Immature natural killer cell (primary cell): ENCODE measurements around the gene TUBB4A. TPM values are rescaled to one million over a fixed set of nuclear protein-coding genes. Genes with fewer than 3 reads are reported as not detected.

ENCODE experiments used
- DNase-seq, 3 donors: peaks; one replicate each; pipeline ENCODE4 v3.0.0; 2022; ENCODE audit warnings: mixed read lengths in 1 of 3
- H3K27ac Mint-ChIP-seq, 6 donors: one replicate each; pipeline ENCODE4 v1.8.0; 2020; ENCODE audit warnings: mixed read lengths in 6 of 6, mild to moderate bottlenecking in 5 of 6, inconsistent platforms in 4 of 6, moderate library complexity in 3 of 6
- H3K27me3 Mint-ChIP-seq, 3 donors: one replicate each; pipeline ENCODE4 v1.8.0; 2020 to 2021; ENCODE audit warnings: low read depth in 3 of 3, mild to moderate bottlenecking in 3 of 3, mixed read lengths in 3 of 3, moderate library complexity in 3 of 3, inconsistent platforms in 1 of 3
- H3K36me3 Mint-ChIP-seq, 3 donors: one replicate each; pipeline ENCODE4 v1.8.0; 2020; ENCODE audit warnings: mixed read lengths in 3 of 3, inconsistent platforms in 2 of 3, mild to moderate bottlenecking in 2 of 3
- H3K4me1 Mint-ChIP-seq, 2 donors: one replicate each; pipeline ENCODE4 v1.8.0; 2020; ENCODE audit warnings: inconsistent platforms in 2 of 2, mild to moderate bottlenecking in 2 of 2, mixed read lengths in 2 of 2, moderate library complexity in 1 of 2
- H3K4me3 Mint-ChIP-seq, 5 donors: one replicate each; pipeline ENCODE4 v1.8.0; 2020; ENCODE audit warnings: mild to moderate bottlenecking in 5 of 5, mixed read lengths in 5 of 5, inconsistent platforms in 3 of 5, moderate library complexity in 3 of 5
- H3K9me3 Mint-ChIP-seq, 6 donors: one replicate each; pipeline ENCODE4 v1.8.0; 2020; ENCODE audit warnings: mild to moderate bottlenecking in 6 of 6, mixed read lengths in 6 of 6, inconsistent platforms in 4 of 6, moderate library complexity in 3 of 6
- polyA plus RNA-seq, 3 donors: library from polyadenylated mRNA; unstranded; fragments of 300-500 nt; fragmentation: Illumina TruSeq; gene quantifications; one replicate each; pipeline ENCODE4 v1.2.3, GENCODE V29; 2021

Gene TUBB4A
- polyA plus RNA-seq, 3 donors from 2014 or later: 0.86 to 3.0 (median 1.3) TPM

DNA sequence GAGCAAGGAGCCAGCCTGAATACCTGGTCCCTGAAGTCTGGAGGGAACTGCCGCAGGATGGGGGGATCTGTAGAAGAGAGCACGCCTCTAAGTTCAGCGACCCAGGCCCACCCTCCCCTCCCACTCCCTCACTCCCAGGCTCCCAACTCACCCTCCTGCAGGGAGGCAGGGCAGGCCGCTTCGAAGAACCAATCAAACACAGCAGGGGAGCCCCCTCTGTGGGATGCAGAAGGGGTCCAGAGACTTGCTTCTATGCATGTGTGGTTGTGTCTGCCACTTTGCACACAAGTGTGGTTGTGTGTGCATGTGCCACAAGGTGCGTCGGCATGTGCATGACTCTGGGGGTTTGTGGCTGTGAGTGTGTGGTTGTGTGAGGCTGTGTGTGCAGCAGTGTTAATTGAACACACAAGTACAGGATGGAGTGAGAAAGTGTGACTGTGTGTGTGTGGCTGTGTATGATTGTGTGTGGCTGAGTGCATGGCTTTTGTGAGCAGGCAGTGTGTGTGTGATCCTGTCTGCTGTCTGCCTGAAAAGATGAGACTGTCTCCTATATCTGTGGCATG lies 22.2 kb downstream of the TUBB4A start:
- H3K27me3 Mint-ChIP-seq: peaks cover 0 to 15% (median 4%) of the 10 kb centered on the region in 3 donors
- H3K36me3 Mint-ChIP-seq: peaks cover 0 to 9% (median 0%) of the 10 kb centered on the region in 3 donors
- H3K27ac Mint-ChIP-seq: peak overlapping the region; percentile 73 to 100 (median 99)

DNA sequence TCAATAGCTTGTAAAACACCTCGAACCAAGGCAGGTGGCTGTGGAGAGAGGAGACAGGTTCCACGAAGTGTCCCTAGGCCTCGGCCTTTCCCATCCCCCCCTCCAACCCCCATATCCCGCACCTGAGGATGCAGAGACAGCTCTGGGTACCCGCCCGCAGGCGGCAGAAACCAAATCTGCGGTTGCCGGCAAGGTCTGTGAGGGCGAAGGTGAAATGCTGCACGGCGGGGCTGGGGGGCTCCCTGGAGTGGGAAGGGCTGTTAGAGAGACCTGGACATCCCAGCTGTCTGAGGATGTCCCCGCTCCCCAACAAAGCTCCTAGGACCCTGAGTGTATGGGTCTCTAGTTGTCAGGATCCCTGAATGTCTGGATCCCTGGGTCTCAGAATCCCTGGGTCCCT lies 23.3 kb downstream of the TUBB4A start:
- DNase-seq: no peak
- Mint-ChIP-seq H3K4me1 (peaks cover 39 to 41% of the 10 kb centered on the region in 2 donors), H3K27me3 (peaks cover 0 to 13% (median 4%) of the 10 kb centered on the region in 3 donors), H3K4me3 (no peak overlapping the region), H3K9me3 (no peaks in the 10 kb centered on the region), H3K36me3 (peaks cover 0 to 15% (median 0%) of the 10 kb centered on the region in 3 donors), H3K27ac (peak overlapping the region in 1 of 6 donors; percentile 12)

More for the DNA sequence above, 22.2 kb downstream of the TUBB4A start:
- H3K4me1 Mint-ChIP-seq: peaks cover 42 to 43% of the 10 kb centered on the region in 2 donors
- peak overlapping the region; percentile 93 to 99 (median 98) for H3K4me3 Mint-ChIP-seq
- no peaks in the 10 kb centered on the region for H3K9me3 Mint-ChIP-seq
- DNase-seq: no peak

DNA sequence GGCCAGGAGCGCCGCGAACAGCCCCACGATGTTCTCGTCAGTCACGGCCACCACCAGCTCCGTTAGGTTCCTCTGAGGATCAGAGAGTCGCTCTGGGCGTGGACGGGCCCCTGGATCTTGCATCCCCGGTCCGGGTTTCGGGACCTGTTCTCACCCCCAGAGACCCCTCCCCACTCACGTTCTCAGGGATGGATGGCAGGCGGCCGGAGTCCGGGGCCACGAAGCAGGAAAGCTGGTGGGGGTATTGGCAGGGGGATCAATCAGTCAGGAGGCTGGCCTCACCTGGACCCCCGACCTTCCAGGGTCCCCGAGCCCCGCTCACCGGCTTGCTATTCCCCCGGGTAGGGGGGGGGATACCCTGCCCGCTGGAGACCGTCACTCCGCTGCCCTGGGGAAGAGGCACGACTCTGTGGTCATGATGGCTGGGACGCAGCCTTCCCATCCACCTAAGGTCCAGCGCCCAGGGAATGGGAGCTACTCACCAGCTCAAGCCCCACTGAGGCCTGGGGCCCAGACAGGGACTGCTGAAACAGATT lies 25.1 kb downstream of the TUBB4A start:
- Mint-ChIP-seq H3K27ac (no peak overlapping the region), H3K9me3 (no peaks in the 10 kb centered on the region), H3K36me3 (peaks cover 0 to 15% (median 0%) of the 10 kb centered on the region in 3 donors), H3K4me3 (no peak overlapping the region), H3K27me3 (peaks cover 0 to 9% (median 4%) of the 10 kb centered on the region in 3 donors), H3K4me1 (peaks cover 21 to 23% of the 10 kb centered on the region in 2 donors)
- no peak for DNase-seq

DNA sequence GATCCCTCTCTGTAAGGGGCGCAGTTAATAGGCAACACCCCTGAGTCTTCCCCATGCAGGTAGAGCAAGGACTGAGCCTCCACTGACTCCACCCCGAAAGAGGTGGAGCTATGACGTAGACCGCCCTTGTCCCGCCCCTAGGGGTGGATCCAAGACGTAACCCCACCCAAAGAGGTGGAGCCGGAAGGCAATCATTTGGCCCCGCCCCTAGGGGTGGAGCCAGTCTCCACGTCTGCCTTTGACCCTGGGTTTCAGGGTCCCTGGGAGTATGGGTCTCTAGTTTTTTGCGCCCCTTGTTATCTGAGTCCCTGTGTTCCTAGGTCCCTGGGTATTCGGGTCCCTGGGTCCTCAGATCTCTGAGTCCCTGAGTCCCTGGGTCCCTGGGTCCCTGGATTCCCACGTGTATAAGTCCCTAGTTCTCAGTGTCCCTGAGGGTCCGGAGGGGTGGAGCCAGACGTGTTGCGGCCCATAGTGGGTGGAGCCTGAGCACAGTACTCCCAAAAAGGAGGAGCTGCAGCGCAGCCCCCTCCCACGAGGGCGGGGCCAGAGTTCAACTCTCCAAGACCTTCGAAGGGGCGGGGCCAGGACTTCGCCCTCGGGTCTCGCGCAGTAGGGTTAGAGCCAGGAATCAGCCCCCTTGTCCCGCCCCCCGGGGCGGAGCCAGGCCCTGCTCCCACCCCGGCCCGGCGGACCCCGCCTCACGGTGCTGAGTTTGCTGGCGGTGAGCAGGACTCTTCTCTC lies 25.8 kb downstream of the TUBB4A start:
- H3K4me1 Mint-ChIP-seq: peaks cover 16% of the 10 kb centered on the region in 2 donors
- H3K4me3 Mint-ChIP-seq: no peak overlapping the region
- H3K27ac Mint-ChIP-seq: peak overlapping the region in 3 of 6 donors; percentile 28 to 49 (median 32)
- peaks cover 0 to 4% (median 2%) of the 10 kb centered on the region in 3 donors for H3K27me3 Mint-ChIP-seq
- no peaks in the 10 kb centered on the region for H3K9me3 Mint-ChIP-seq
- peaks cover 0 to 15% (median 0%) of the 10 kb centered on the region in 3 donors for H3K36me3 Mint-ChIP-seq
- peak; percentile 66 to 71 (median 67) for DNase-seq

DNA sequence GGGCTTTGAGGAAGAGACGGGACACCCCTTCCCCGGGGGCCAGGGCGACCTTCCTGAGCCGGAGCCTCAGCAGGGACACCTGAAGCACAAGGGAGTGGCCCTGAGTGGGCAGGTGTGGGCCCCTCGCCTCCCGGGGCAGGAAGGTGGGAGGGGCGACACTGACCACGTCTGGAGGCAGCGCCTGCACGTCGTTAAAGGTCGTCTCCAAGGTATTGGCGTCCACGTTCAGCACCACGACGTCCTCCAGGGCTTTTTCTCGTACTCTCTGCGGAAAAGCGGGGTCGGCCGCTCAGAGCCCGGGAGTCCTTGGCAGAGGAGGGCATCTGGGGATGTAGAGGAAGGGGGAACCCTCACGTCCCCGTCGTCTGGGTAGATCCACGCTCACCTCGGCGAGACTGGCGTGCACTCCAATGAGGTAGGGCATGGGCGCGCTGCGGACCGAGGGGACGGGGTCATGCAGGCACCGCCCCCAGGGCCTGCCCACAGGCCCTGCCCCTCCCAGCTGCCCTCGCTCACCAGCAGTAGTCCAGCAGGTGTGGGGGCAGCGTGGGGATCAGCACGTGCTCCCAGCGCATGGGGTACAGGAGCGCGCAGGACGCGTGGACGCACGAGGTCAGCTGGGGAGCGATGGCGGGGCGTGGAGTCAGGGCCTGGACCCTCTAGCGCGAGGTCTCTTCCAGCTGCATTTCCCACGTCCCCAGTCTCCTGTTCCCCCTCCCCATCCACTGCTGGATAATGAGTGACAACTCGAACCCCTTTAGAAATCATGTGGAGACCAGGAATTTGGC lies 26.6 kb downstream of the TUBB4A start:
- peaks cover 8 to 9% of the 10 kb centered on the region in 2 donors for H3K4me1 Mint-ChIP-seq
- no peak overlapping the region for H3K4me3 Mint-ChIP-seq
- peak overlapping the region in 2 of 6 donors; percentile 28 to 32 for H3K27ac Mint-ChIP-seq
- H3K9me3 Mint-ChIP-seq: no peaks in the 10 kb centered on the region
- DNase-seq: no peak
- H3K36me3 Mint-ChIP-seq: peaks cover 0 to 15% (median 0%) of the 10 kb centered on the region in 3 donors
- peaks cover 0 to 2% (median 0%) of the 10 kb centered on the region in 3 donors for H3K27me3 Mint-ChIP-seq

DNA sequence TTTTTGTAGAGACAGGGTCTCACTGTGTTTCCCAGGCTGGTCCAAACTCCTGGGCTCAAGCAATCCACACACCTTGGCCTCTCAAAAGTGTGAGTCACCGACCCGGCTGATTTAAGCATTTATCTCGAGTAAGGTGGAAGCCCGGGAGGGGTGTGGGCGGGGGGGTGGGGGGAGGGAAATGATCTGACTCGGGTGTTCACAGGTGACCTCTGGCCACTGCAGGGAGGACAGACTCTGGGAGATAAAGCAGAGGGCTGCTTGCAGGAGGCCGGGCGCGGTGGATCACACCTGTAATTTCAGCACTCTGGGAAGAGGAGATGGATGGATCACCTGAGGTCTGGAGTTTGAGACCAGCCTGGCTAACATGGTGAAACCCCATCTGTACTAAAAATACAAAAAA lies 28.5 kb downstream of the TUBB4A start:
- Mint-ChIP-seq H3K9me3 (no peaks in the 10 kb centered on the region), H3K27me3 (peaks cover 0 to 1% (median 0%) of the 10 kb centered on the region in 3 donors), H3K4me3 (no peak overlapping the region), H3K27ac (peak overlapping the region in 1 of 6 donors; percentile 29), H3K4me1 (peaks cover 0 to 1% of the 10 kb centered on the region in 2 donors), H3K36me3 (peaks cover 0 to 14% (median 4%) of the 10 kb centered on the region in 3 donors)
- no peak for DNase-seq

DNA sequence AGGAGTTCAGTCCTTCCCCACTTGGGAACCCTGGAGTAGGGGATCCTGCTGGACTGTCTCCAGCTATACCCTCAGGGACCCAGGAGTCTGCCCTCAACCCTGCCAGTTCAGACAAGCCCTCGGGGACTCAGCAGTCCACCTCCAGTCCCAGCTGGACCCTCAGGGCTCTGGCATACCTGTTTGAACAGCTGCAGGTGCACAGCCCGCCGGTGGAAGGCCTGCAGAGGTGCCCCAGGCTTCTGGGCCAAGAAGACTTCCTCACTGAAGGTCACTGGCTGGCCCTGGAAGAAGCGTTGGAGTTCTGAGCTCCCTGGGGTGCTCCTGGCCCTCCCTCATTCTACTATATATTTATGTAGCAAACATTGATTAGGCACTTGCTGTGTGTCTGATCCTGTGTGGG lies 29.4 kb downstream of the TUBB4A start:
- H3K4me1 Mint-ChIP-seq: peaks cover 0 to 1% of the 10 kb centered on the region in 2 donors
- peaks cover 0 to 4% (median 0%) of the 10 kb centered on the region in 3 donors for H3K27me3 Mint-ChIP-seq
- H3K27ac Mint-ChIP-seq: no peak overlapping the region
- H3K4me3 Mint-ChIP-seq: no peak overlapping the region
- H3K36me3 Mint-ChIP-seq: peaks cover 0 to 18% (median 4%) of the 10 kb centered on the region in 3 donors
- no peaks in the 10 kb centered on the region for H3K9me3 Mint-ChIP-seq
- DNase-seq: no peak

DNA sequence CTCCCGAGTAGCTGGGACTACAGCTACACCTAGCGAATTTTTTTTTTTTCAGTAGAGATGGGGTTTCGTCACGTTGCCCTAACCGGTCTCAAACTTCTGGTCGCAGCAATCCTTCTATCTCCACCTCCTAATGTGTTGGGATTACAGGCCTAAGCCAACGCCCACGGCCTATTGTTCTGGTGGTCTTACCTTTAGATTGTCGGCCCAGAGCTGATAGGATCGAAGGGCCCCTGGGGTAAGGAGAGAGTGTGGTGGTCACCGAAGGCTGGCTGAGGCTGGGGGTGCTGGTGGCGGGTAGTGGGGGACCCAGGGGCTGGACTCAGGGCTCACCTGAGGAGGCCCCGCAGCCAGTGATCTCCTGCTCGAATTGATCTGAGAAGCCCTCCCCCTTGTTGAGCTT lies 31.0 kb downstream of the TUBB4A start:
- H3K9me3 Mint-ChIP-seq: no peaks in the 10 kb centered on the region
- H3K4me3 Mint-ChIP-seq: no peak overlapping the region
- no peak for DNase-seq
- H3K27ac Mint-ChIP-seq: peak overlapping the region in 1 of 6 donors; percentile 34
- peaks cover 4 to 16% (median 4%) of the 10 kb centered on the region in 3 donors for H3K36me3 Mint-ChIP-seq
- H3K4me1 Mint-ChIP-seq: peaks cover 0 to 1% of the 10 kb centered on the region in 2 donors
- H3K27me3 Mint-ChIP-seq: peaks cover 0 to 4% (median 0%) of the 10 kb centered on the region in 3 donors

DNA sequence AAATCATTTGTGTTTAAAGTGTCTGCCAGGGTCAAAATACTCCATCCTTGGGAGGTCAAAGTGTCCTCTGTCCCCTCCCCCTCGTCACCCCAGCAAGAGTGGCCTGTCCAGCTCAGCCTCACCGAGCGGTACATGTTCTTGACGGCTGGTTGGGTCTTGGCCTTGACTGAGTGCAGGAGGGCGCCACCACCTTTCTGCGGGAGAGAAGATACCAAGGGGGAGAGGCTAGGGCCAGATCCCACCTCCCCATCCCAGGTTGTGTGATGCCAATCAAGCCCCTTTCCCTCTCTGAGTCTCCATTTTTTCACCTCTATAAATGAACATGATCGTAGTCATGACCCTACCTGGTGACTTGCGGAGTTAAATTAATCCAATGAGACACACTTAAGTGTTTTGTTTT lies 31.9 kb downstream of the TUBB4A start:
- H3K9me3 Mint-ChIP-seq: no peaks in the 10 kb centered on the region
- peaks cover 4 to 13% (median 4%) of the 10 kb centered on the region in 3 donors for H3K36me3 Mint-ChIP-seq
- peaks cover 0 to 2% of the 10 kb centered on the region in 2 donors for H3K4me1 Mint-ChIP-seq
- no peak overlapping the region for H3K4me3 Mint-ChIP-seq
- DNase-seq: no peak
- peaks cover 0 to 4% (median 0%) of the 10 kb centered on the region in 3 donors for H3K27me3 Mint-ChIP-seq
- peak overlapping the region in 1 of 6 donors; percentile 57 for H3K27ac Mint-ChIP-seq

DNA sequence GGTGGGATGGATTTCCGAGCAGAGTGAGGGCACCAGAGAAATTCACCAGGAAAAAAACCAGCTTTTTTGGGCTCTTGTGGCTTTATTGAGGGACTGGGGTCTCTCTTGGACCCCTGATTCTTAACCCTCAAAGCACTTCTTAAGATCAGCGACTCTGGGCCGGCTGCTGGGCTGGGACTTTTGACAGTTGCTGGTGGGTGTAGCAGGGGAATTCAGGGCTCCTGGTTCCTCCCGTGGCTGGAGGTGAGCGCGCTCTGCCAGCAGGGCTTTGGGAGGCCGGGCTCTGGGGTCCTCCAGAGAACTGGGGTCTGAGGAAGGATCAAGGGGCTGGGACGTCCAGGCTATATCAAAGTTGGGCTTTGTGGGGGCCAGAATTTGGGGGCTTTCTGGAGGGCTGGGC lies 34.7 kb downstream of the TUBB4A start:
- peaks cover 4 to 7% (median 4%) of the 10 kb centered on the region in 3 donors for H3K36me3 Mint-ChIP-seq
- peak overlapping the region in 2 of 6 donors; percentile 35 to 39 for H3K27ac Mint-ChIP-seq

DNA sequence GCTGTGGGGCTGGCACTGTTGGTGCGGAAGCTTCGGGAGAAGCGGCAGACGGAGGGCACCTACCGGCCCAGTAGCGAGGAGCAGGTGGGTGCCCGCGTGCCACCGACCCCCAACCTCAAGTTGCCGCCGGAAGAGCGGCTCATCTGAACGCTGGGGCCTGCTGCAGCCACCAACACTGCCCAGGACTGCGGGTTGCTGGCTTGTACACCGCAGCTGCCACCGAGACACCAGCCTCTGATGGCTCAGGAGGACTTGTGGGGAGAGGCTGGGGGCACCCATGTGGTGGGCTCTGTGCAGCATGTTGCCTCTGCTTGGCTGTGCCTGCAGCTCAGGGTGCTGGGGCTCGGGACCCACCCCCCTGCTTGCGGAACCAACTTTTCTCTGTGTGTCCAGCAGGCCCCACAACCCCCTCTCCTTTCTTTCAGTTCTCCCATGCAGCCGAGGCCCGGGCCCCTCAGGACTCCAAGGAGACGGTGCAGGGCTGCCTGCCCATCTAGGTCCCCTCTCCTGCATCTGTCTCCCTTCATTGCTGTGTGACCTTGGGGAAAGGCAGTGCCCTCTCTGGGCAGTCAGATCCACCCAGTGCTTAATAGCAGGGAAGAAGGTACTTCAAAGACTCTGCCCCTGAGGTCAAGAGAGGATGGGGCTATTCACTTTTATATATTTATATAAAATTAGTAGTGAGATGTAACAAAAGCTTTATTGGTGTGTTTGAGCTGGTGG lies 35.4 kb downstream of the TUBB4A start:
- H3K36me3 Mint-ChIP-seq: peaks cover 4 to 7% (median 4%) of the 10 kb centered on the region in 3 donors
- peaks cover 0 to 4% (median 3%) of the 10 kb centered on the region in 3 donors for H3K27me3 Mint-ChIP-seq
- no peak overlapping the region for H3K4me3 Mint-ChIP-seq

More for the DNA sequence above, 34.7 kb downstream of the TUBB4A start:
- DNase-seq: no peak
- Mint-ChIP-seq H3K4me1 (peaks cover 0 to 6% of the 10 kb centered on the region in 2 donors), H3K27me3 (peaks cover 0 to 4% (median 1%) of the 10 kb centered on the region in 3 donors), H3K9me3 (no peaks in the 10 kb centered on the region), H3K4me3 (no peak overlapping the region)

DNA sequence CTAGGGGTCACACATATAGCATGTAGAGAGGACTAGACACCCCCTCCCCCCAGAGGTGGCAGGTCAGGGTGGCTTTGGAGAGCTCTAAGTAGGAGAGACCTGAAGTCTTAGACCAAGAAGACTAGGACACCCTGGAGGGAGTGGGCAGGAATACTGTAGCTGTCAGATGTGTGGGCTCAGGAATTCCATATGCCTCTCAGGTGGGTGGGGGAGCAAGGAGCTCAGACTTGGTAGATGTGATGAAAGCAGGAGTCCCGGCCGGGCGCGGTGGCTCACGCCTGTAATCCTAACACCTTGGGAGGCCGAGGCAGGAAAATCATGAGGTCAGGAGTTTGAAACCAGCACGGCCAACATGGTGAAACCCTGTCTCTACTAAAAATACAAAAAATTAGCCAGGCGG lies 36.4 kb downstream of the TUBB4A start:
- H3K27ac Mint-ChIP-seq: no peak overlapping the region
- no peak overlapping the region for H3K4me3 Mint-ChIP-seq
- DNase-seq: no peak
- H3K9me3 Mint-ChIP-seq: no peaks in the 10 kb centered on the region
- H3K36me3 Mint-ChIP-seq: peaks cover 4 to 7% (median 4%) of the 10 kb centered on the region in 3 donors
- H3K4me1 Mint-ChIP-seq: peaks cover 2 to 6% of the 10 kb centered on the region in 2 donors
- peaks cover 0 to 4% (median 3%) of the 10 kb centered on the region in 3 donors for H3K27me3 Mint-ChIP-seq

More for the DNA sequence above, 35.4 kb downstream of the TUBB4A start:
- peak overlapping the region in 2 of 6 donors; percentile 23 to 35 for H3K27ac Mint-ChIP-seq
- no peaks in the 10 kb centered on the region for H3K9me3 Mint-ChIP-seq
- no peak for DNase-seq
- peaks cover 0 to 6% of the 10 kb centered on the region in 2 donors for H3K4me1 Mint-ChIP-seq

DNA sequence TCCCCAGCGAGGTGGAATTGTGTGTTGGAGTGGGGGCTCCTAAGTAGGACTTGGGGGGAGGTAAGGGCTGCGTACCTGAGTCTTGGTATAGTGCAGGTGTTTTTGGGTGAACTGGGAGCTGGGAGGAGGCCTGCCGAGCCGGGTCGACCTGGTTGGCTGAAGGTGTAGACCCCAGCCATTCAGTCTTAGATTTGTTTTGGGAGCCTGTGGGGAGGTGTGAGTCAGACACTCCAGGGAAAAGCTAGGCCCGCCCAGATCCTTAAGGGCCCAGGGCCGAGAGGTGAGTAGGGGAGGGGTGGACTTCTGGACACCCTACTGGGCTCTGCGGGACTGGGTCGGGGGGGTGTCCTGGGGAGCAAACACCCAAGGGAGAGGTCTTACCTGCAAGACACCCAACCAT lies 37.1 kb downstream of the TUBB4A start:
- Mint-ChIP-seq H3K9me3 (no peaks in the 10 kb centered on the region), H3K36me3 (peaks cover 4% of the 10 kb centered on the region in 3 donors), H3K27ac (no peak overlapping the region), H3K4me1 (peaks cover 8 to 10% of the 10 kb centered on the region in 2 donors), H3K27me3 (peaks cover 5 to 7% (median 7%) of the 10 kb centered on the region in 3 donors), H3K4me3 (no peak overlapping the region)
- DNase-seq: no peak
